GM21515 (cell line): ENCODE results near the gene FXYD2.
"Not testable (repeated sequence)": the region's sequence is repeated elsewhere in the genome, so short reads cannot be mapped to it uniquely, and the experiment has no call there.

ENCODE experiments used
- ATAC-seq: cut with Tn5 transposase; IDR thresholded peaks from one replicate; pipeline ENCODE4 v1.9.1; 2021; ENCODE audit not compliant: unreplicated experiment

FXYD2 gene

GRCh38 chr11:117822074-117823033, 2.2 kb downstream of the FXYD2 start:
- ATAC-seq: no peak

GRCh38 chr11:117821431-117821830, 3.1 kb downstream of the FXYD2 start:
- no peak for ATAC-seq

- no peak for ATAC-seq
These were observed 4.0 kb downstream of the FXYD2 start for GRCh38 chr11:117820516-117820915.

GRCh38 chr11:117820071-117820470, 4.5 kb downstream of the FXYD2 start:
- ATAC-seq: no peak

- no peak for ATAC-seq
These were observed 5.2 kb downstream of the FXYD2 start for GRCh38 chr11:117819096-117820040.

- no peak for ATAC-seq
These were observed 6.3 kb downstream of the FXYD2 start for GRCh38 chr11:117818041-117818873.

- no peak for ATAC-seq
These were observed 7.0 kb downstream of the FXYD2 start for GRCh38 chr11:117817368-117818040.

- ATAC-seq: no peak
These were observed 7.6 kb downstream of the FXYD2 start for GRCh38 chr11:117816846-117817367.

GRCh38 chr11:117816151-117816741, 8.3 kb downstream of the FXYD2 start:
- no peak for ATAC-seq

GRCh38 chr11:117815262-117815803, 9.2 kb downstream of the FXYD2 start:
- peak; percentile 55 for ATAC-seq

GRCh38 chr11:117814766-117815261, 9.7 kb downstream of the FXYD2 start:
- ATAC-seq: peak; percentile 44

- ATAC-seq: peak; percentile 0
These were observed 10.3 kb downstream of the FXYD2 start for GRCh38 chr11:117814204-117814765.

- ATAC-seq: not testable (repeated sequence)
These were observed 14.5 kb downstream of the FXYD2 start for GRCh38 chr11:117810056-117810451.

- no peak for ATAC-seq
These were observed 15.1 kb downstream of the FXYD2 start for GRCh38 chr11:117809236-117810055.

GRCh38 chr11:117808784-117809183, 15.8 kb downstream of the FXYD2 start:
- ATAC-seq: no peak

- no peak for ATAC-seq
These were observed 16.8 kb downstream of the FXYD2 start for GRCh38 chr11:117807482-117808327.

GRCh38 chr11:117806846-117807245, 17.7 kb downstream of the FXYD2 start:
- ATAC-seq: no peak
